Naive thymus-derived CD8-positive, alpha-beta T cell (primary cell): Measurements from ENCODE around the gene MLH3. TPM values are rescaled to one million over a fixed set of nuclear protein-coding genes. Genes with fewer than 3 reads are reported as not detected.
A peak's percentile ranks its signal among the peaks of the same experiment; 100 is the strongest.

Source experiments
- ATAC-seq, 2 donors: fragments of 150-1000 bp; cut with Tn5 transposase in 1 of 2; sonication (Bioruptor Pico), chemical (Tn5 transposase) in 1 of 2; 1 replicate in 1 of 2; 2 replicates in 1 of 2; pipeline ENCODE4 v1.10.0; 2021; ENCODE audit warnings: mild to moderate bottlenecking in 2 of 2, moderate library complexity in 2 of 2
- POLR2A ChIA-PET: fragments of 350-600 bp; sonication (Branson Sonifier 250); formaldehyde crosslinking; loops from one replicate; lab custom pipeline; 2021; ENCODE audit warnings: antibody characterized with exemption; lab: Charles Lee
- DNase-seq, 10 donors: peaks; one replicate each; pipeline versions ENCODE4 v3.0.0 to v3.0.0-alpha.2; 2020 to 2022
- H3K27ac Mint-ChIP-seq, 10 donors: one replicate each; pipeline ENCODE4 v1.8.0; 2020 to 2022; ENCODE audit warnings: mild to moderate bottlenecking in 10 of 10, mixed read lengths in 10 of 10, moderate library complexity in 4 of 10, inconsistent platforms in 1 of 10
- H3K27me3 Mint-ChIP-seq, 5 donors: one replicate each; pipeline ENCODE4 v1.8.0; 2021 to 2022; ENCODE audit warnings: mixed read lengths in 5 of 5
- H3K36me3 Mint-ChIP-seq, 3 donors: one replicate each; pipeline ENCODE4 v1.8.0; 2020 to 2022; ENCODE audit warnings: mixed read lengths in 3 of 3, mild to moderate bottlenecking in 2 of 3, inconsistent platforms in 1 of 3
- H3K4me1 Mint-ChIP-seq, 4 donors: one replicate each; pipeline ENCODE4 v1.8.0; 2021 to 2022; ENCODE audit warnings: mixed read lengths in 4 of 4
- H3K4me3 Mint-ChIP-seq, 10 donors: one replicate each; pipeline ENCODE4 v1.8.0; 2020 to 2022; ENCODE audit warnings: mild to moderate bottlenecking in 10 of 10, mixed read lengths in 10 of 10, moderate library complexity in 6 of 10, inconsistent platforms in 1 of 10
- H3K9me3 Mint-ChIP-seq, 9 donors: one replicate each; pipeline ENCODE4 v1.8.0; 2020 to 2022; ENCODE audit warnings: mixed read lengths in 9 of 9, mild to moderate bottlenecking in 3 of 9, inconsistent platforms in 1 of 9, moderate library complexity in 1 of 9
- polyA plus RNA-seq, 3 donors: library from polyadenylated mRNA; unstranded; fragments of 300-500 nt; fragmentation: Illumina TruSeq; gene quantifications; one replicate each; pipeline ENCODE4 v1.2.3, GENCODE V29; 2021
- total RNA-seq, 8 experiments: library from RNA in 2 of 8; stranded (reverse) in 2 of 8; gene quantifications; one replicate each; pipeline ENCODE4 v1.2.3 and lab custom pipeline; 2021 to 2026

Gene MLH3
- total RNA-seq (10 to 100 TPM; 26.9 to 31.2 TPM), polyA plus RNA-seq (10 to 100 TPM in 2 of 3 donors, 1 to 10 TPM in 1; 9.3 to 11.9 (median 10.8) TPM), total RNA-seq (lab: John Stamatoyannopoulos, UW) (37.5 to 64.7 (median 47.8) reads per million in 6 experiments)

GRCh38 chr14:75050852-75051555 is at the start of gene MLH3:
Gene MLH3, minus strand, starts transcription at chr14:75051467. Its CDS starts 1,812 bp downstream, at chr14:75049655.
- Mint-ChIP-seq H3K9me3 (peaks cover 0 to 2% (median 0%) of the 10 kb centered on the region in 9 donors), H3K27ac (peak within 1 kb of the TSS; percentile 91 to 99 (median 97)), H3K27me3 (peaks cover 0 to 3% (median 0%) of the 10 kb centered on the region in 5 donors), H3K36me3 (peaks cover 0 to 18% (median 10%) of the 10 kb centered on the region in 3 donors), H3K4me1 (peaks cover 10 to 44% (median 35%) of the 10 kb centered on the region in 4 donors), H3K4me3 (peak within 1 kb of the TSS; percentile 89 to 97 (median 94))
- DNase-seq (peak; percentile 68 to 89 (median 78)), ATAC-seq (peak; percentile 88 to 90)
- POLR2A ChIA-PET = interaction anchor here (0.6 to 3.2 kb wide), 3 partner anchors 12 to 49 kb away, joined by 3 to 8 read pairs (median 4); partner anchors contain the start of gene ACYP1

GRCh38 chr14:75098682-75099081 is 47.4 kb upstream of the MLH3 start:
- no peaks in the 10 kb centered on the region for H3K9me3 Mint-ChIP-seq
- ATAC-seq (no peak), DNase-seq (no peak)
- H3K27me3 Mint-ChIP-seq = no peaks in the 10 kb centered on the region
- H3K36me3 Mint-ChIP-seq = peaks cover 0 to 93% (median 35%) of the 10 kb centered on the region in 3 donors
- POLR2A ChIA-PET = no interaction called here
- no peak overlapping the region for H3K4me3 Mint-ChIP-seq
- peak overlapping the region in 1 of 10 donors; percentile 28 for H3K27ac Mint-ChIP-seq
- peaks cover 0 to 8% (median 5%) of the 10 kb centered on the region in 4 donors for H3K4me1 Mint-ChIP-seq

GRCh38 chr14:75098212-75098611 is 46.9 kb upstream of the MLH3 start:
- POLR2A ChIA-PET = no interaction called here
- ATAC-seq = no peak
- H3K4me3 Mint-ChIP-seq = no peak overlapping the region
- no peak for DNase-seq
- no peaks in the 10 kb centered on the region for H3K27me3 Mint-ChIP-seq
- no peaks in the 10 kb centered on the region for H3K9me3 Mint-ChIP-seq
- peaks cover 0 to 92% (median 35%) of the 10 kb centered on the region in 3 donors for H3K36me3 Mint-ChIP-seq
- H3K27ac Mint-ChIP-seq = no peak overlapping the region
- H3K4me1 Mint-ChIP-seq = peaks cover 0 to 8% (median 5%) of the 10 kb centered on the region in 4 donors

- Mint-ChIP-seq H3K27me3 (no peaks in the 10 kb centered on the region), H3K27ac (no peak overlapping the region), H3K4me3 (no peak overlapping the region), H3K9me3 (no peaks in the 10 kb centered on the region), H3K4me1 (peaks cover 0 to 8% (median 5%) of the 10 kb centered on the region in 4 donors), H3K36me3 (peaks cover 0 to 95% (median 31%) of the 10 kb centered on the region in 3 donors)
- DNase-seq (no peak), ATAC-seq (no peak)
- POLR2A ChIA-PET = no interaction called here
Measured at GRCh38 chr14:75096959-75097358, 45.7 kb upstream of the MLH3 start.

- Mint-ChIP-seq H3K27ac (no peak overlapping the region), H3K9me3 (no peaks in the 10 kb centered on the region), H3K4me3 (no peak overlapping the region), H3K4me1 (peaks cover 0 to 8% (median 5%) of the 10 kb centered on the region in 4 donors), H3K27me3 (no peaks in the 10 kb centered on the region), H3K36me3 (peaks cover 0 to 95% (median 28%) of the 10 kb centered on the region in 3 donors)
- POLR2A ChIA-PET = no interaction called here
- no peak for ATAC-seq
- no peak for DNase-seq
Measured at GRCh38 chr14:75095690-75096089, 44.4 kb upstream of the MLH3 start.

GRCh38 chr14:75094896-75095295 is 43.6 kb upstream of the MLH3 start:
- DNase-seq (no peak), ATAC-seq (no peak)
- Mint-ChIP-seq H3K27ac (no peak overlapping the region), H3K9me3 (no peaks in the 10 kb centered on the region), H3K4me1 (peaks cover 0 to 8% (median 5%) of the 10 kb centered on the region in 4 donors), H3K36me3 (peaks cover 0 to 94% (median 23%) of the 10 kb centered on the region in 3 donors), H3K27me3 (no peaks in the 10 kb centered on the region), H3K4me3 (no peak overlapping the region)
- POLR2A ChIA-PET = no interaction called here

- POLR2A ChIA-PET = no interaction called here
- no peaks in the 10 kb centered on the region for H3K27me3 Mint-ChIP-seq
- ATAC-seq (no peak), DNase-seq (no peak)
- H3K27ac Mint-ChIP-seq = peak overlapping the region in 1 of 10 donors; percentile 34
- H3K4me1 Mint-ChIP-seq = peaks cover 0 to 2% (median 0%) of the 10 kb centered on the region in 4 donors
- H3K36me3 Mint-ChIP-seq = peaks cover 0 to 84% (median 16%) of the 10 kb centered on the region in 3 donors
- no peaks in the 10 kb centered on the region for H3K9me3 Mint-ChIP-seq
- H3K4me3 Mint-ChIP-seq = no peak overlapping the region
Measured at GRCh38 chr14:75092698-75093097, 41.4 kb upstream of the MLH3 start.

- DNase-seq (no peak), ATAC-seq (no peak)
- POLR2A ChIA-PET = no interaction called here
- Mint-ChIP-seq H3K9me3 (no peaks in the 10 kb centered on the region), H3K27me3 (no peaks in the 10 kb centered on the region), H3K4me3 (no peak overlapping the region), H3K36me3 (peaks cover 0 to 84% (median 23%) of the 10 kb centered on the region in 3 donors), H3K4me1 (no peaks in the 10 kb centered on the region), H3K27ac (peak overlapping the region in 1 of 10 donors; percentile 45)
Measured at GRCh38 chr14:75091251-75091650, 40.0 kb upstream of the MLH3 start.

- peak overlapping the region in 1 of 10 donors; percentile 37 for H3K27ac Mint-ChIP-seq
- no peak overlapping the region for H3K4me3 Mint-ChIP-seq
- H3K4me1 Mint-ChIP-seq = no peaks in the 10 kb centered on the region
- H3K36me3 Mint-ChIP-seq = peaks cover 0 to 84% (median 25%) of the 10 kb centered on the region in 3 donors
- DNase-seq (no peak), ATAC-seq (no peak)
- no peaks in the 10 kb centered on the region for H3K9me3 Mint-ChIP-seq
- POLR2A ChIA-PET = no interaction called here
- no peaks in the 10 kb centered on the region for H3K27me3 Mint-ChIP-seq
Measured at GRCh38 chr14:75090353-75090752, 39.1 kb upstream of the MLH3 start.

GRCh38 chr14:75088566-75089373 is 37.5 kb upstream of the MLH3 start:
- peak overlapping the region in 2 of 10 donors; percentile 14 to 29 for H3K27ac Mint-ChIP-seq
- peaks cover 0 to 86% (median 26%) of the 10 kb centered on the region in 3 donors for H3K36me3 Mint-ChIP-seq
- H3K4me1 Mint-ChIP-seq = no peaks in the 10 kb centered on the region
- no peaks in the 10 kb centered on the region for H3K27me3 Mint-ChIP-seq
- ATAC-seq (peak; percentile 56 to 62), DNase-seq (peak in 7 of 10 donors; percentile 25 to 73 (median 38))
- no peak overlapping the region for H3K4me3 Mint-ChIP-seq
- no peaks in the 10 kb centered on the region for H3K9me3 Mint-ChIP-seq
- POLR2A ChIA-PET = interaction anchor here (1.3 kb wide), 1 partner anchor 140 kb away, joined by 4 read pairs; no protein-coding TSS in a partner anchor

GRCh38 chr14:75088153-75088552 is 36.9 kb upstream of the MLH3 start:
- H3K4me1 Mint-ChIP-seq = no peaks in the 10 kb centered on the region
- ATAC-seq = no peak

GRCh38 chr14:75084513-75084912 is 33.2 kb upstream of the MLH3 start:
- POLR2A ChIA-PET = no interaction called here
- H3K27ac Mint-ChIP-seq = peak overlapping the region in 5 of 10 donors; percentile 5 to 73 (median 52)
- H3K4me1 Mint-ChIP-seq = no peaks in the 10 kb centered on the region
- H3K36me3 Mint-ChIP-seq = peaks cover 0 to 75% (median 33%) of the 10 kb centered on the region in 3 donors
- H3K4me3 Mint-ChIP-seq = no peak overlapping the region
- DNase-seq (no peak), ATAC-seq (no peak)
- H3K27me3 Mint-ChIP-seq = no peaks in the 10 kb centered on the region
- no peaks in the 10 kb centered on the region for H3K9me3 Mint-ChIP-seq

More at GRCh38 chr14:75088153-75088552, 36.9 kb upstream of the MLH3 start:
- POLR2A ChIA-PET = interaction anchor here (1.3 kb wide), 1 partner anchor 139 kb away, joined by 4 read pairs; no protein-coding TSS in a partner anchor
- Mint-ChIP-seq H3K27me3 (no peaks in the 10 kb centered on the region), H3K36me3 (peaks cover 0 to 88% (median 26%) of the 10 kb centered on the region in 3 donors), H3K9me3 (no peaks in the 10 kb centered on the region), H3K27ac (no peak overlapping the region), H3K4me3 (no peak overlapping the region)
- DNase-seq = no peak
